GM12873 (cell line): Measurements from ENCODE around the gene AUTS2.

Source experiments
- TF ChIP-seq, protein P1 (sequence below): IDR thresholded peaks from 2 replicates; pipeline ENCODE4 v1.5.1; 2012; ENCODE audit warnings: low read depth, mild to moderate bottlenecking, moderate library complexity, low read length, control low read depth; ENCODE audit not compliant: insufficient read depth; ENCODE audit errors: missing control alignments

Gene AUTS2

DNA sequence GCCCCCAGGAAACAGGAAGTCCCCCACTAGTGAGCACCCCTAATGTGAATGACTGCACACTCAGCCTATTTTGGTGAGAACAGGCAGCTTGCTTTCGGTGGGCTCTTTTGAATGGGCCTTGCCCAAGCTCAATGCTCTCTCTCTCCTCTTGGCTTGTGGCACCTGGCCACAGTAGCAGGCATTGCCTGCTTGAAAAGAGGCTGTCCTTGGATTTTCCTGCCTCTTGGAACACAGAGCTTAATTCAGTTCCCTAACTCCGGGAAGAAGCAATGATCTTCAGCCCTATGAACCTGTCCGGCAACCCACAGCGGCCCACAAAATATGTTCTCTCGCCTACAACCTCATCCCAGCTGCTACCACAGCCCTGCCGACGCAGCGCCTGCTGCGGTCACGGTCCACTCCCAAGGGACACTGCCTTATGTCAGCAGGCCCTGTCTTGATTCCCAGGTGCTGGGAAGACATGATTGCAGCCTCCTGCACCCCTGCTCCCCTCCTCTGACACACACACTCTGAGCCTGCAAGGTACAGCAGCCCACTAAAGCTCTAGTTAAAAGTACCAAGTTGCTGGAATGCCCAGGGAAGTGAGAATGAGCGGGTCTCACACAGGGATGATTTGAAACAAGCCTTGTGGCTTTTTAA, 818.2 kb downstream of the AUTS2 start:
- TF ChIP-seq, protein P1, sequence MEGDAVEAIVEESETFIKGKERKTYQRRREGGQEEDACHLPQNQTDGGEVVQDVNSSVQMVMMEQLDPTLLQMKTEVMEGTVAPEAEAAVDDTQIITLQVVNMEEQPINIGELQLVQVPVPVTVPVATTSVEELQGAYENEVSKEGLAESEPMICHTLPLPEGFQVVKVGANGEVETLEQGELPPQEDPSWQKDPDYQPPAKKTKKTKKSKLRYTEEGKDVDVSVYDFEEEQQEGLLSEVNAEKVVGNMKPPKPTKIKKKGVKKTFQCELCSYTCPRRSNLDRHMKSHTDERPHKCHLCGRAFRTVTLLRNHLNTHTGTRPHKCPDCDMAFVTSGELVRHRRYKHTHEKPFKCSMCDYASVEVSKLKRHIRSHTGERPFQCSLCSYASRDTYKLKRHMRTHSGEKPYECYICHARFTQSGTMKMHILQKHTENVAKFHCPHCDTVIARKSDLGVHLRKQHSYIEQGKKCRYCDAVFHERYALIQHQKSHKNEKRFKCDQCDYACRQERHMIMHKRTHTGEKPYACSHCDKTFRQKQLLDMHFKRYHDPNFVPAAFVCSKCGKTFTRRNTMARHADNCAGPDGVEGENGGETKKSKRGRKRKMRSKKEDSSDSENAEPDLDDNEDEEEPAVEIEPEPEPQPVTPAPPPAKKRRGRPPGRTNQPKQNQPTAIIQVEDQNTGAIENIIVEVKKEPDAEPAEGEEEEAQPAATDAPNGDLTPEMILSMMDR, result no peak

DNA sequence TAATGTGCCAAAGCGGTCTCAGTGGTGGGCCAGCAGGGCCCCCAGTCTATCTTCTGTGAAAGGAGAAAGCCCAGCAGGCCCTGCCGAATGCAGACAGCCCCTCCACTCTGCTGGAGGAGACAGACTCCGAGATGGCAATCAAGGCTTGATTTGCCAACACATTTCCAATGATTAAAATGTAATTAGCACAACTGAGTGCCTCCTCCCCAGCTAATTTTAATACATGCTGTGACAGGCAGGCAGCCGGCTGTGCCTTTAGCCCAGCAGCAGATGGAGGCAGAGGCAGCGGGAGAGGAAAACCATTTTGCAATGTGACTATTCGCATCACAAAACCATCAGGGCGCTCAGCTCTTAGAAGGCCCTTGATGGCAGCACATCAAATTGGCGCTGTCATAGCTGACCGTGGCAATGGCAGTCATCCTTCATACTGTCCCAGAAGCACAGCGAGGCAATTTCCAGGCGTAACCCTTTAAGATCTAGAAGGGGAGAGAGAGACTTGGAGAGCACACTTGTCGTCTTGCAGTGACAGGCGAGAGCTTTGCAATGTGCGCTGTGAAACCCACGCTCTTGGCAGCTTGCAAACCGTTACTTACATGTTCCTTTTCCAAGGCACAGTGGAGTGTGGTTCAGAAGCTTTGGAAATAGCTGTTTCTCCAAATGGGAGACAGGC, 818.8 kb downstream of the AUTS2 start:
- TF ChIP-seq, protein P1, result no peak

DNA sequence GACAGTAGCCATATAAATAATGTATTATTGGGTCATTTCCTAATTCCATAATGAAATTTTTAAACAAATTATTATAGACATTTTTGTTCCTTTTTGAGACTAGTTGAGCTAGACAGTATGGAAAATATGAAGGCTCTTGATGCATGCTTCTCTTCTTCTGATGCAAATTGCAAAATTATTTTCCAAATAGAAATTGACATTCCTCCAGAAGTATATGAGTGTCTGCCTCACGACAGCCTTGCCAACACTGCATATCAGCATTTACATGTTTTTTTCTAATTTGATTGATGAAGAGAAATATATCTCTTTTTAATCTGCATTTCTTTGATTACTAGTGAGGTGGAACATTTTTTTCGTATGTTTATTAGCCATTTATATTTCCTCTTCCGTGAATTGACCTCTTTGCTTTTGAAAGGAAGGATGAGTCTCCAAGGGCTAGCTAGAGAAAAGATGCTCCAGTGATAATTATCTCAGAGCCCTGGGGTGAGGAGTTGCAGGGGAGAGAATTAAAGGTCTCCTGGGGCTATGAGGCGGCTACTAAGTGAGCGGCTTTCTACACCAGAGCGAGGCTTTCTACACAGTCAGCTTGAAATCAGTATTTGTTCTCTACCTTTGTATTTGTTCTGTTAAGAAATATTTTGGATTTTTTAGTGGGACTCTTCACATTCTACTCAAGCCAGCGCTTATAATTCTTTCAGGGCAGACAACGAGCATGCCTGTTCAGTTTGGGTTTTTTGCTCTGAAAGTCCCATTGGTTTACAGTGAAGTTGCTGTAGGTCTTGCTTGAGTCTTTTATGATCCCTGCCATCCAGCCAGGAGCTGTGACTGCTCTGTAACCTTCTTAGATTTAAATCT, 821.5 kb downstream of the AUTS2 start:
- TF ChIP-seq, protein P1, result no peak

DNA sequence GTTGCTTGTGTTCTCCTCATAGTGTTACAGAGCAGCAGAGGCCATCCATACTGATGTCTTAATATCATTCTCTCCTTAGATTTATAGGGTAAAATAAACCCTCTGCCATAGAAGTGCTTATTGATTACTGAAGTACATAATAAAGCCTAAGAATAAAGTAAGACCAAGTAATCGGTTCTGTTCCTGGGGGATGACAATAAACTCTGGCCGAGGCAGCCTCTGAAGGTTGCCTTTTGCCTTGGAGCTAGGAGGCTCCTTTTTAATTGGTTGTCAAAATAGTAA, 822.0 kb downstream of the AUTS2 start:
- TF ChIP-seq, protein P1, result no peak

DNA sequence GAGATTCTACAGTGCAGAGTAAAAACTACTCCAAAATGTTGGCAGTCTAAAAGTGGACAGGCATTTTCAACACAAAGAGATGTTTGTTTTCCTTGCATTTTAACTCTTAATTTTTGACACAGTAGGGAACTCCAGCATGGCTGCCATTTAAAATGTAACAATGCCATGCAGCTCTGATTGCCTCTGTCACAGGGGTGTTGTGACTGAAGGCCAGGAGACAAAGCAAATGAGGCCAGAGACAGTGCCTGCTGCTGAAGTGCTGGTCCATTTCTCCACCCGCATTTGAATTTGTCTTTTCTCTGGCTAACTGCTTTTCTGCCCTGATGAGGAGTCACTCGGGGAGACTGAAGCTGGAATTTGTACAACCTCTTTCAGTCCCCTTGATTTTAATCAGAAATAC, 823.0 kb downstream of the AUTS2 start:
- TF ChIP-seq, protein P1, result no peak

DNA sequence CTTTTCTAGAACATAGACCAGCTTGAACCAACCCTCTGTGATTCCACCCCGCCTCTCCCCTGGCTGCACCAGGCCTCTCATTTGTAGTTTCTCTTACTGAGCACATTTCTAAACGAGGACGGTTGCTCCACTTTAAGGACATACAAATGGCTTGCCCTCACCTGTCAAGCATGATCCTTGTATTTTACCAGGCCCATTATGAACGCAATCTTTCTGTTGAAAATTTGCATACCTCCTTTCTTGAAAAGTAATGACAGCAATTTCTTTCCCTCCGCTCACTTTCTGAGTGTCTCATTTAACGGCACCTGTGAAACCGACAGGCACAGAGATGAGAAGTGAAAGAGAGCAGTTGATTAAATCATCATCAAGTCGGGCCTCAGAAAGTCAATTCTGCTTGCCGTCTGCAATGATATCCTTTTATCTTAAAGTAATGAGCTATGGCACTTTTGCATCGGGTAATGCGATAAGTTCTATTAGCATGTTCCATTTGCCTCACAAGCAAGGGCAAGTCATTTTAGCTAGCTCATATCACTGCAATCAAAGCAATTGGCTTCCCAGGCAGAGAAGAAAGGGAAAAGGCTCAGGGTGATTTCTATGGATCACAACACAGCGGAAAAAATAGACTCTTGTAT, 828.1 kb downstream of the AUTS2 start:
- TF ChIP-seq, protein P1, result no peak

DNA sequence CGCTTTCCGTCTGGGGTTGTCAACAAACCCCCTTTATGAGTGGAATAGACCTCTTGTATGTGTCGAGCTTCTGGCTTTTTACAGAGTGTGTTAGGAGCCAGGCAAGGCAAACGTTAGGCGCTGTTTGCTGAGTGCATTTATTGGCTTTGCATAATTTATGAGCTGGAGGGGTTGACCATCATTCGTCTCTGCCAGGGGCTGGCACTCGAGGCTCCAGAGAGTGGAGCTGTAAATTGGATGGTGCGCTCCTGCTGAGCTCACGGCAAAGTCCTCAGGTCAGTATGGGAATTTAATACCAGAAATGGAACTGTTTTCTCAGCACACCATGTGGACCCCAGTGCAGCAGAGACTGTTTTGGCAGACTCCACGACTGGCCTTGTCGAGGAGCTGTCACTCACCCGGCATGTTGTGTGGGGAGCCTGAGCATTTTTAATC, 834.3 kb downstream of the AUTS2 start:
- TF ChIP-seq, protein P1, result no peak
